OCI-LY7 (cell line): ENCODE results near the gene GATAD2B. TPM values are rescaled to one million over a fixed set of nuclear protein-coding genes. Genes with fewer than 3 reads are reported as not detected.

Source experiments
- BruUV-seq: library from RNA; stranded (reverse); fragments of 400-500 nt; replicated peaks from 2 replicates; lab custom pipeline; 2021; lab: Mats Ljungman, UMichigan
- CTCF ChIA-PET: fragments of 300-600 bp; sonication (Branson Sonifier 250); formaldehyde crosslinking; loops from one replicate; lab custom pipeline; 2022; ENCODE audit warnings: antibody characterized with exemption; ENCODE audit not compliant: unreplicated experiment; lab: Charles Lee
- POLR2A ChIA-PET: fragments of 300-600 bp; sonication (Branson Sonifier 250); formaldehyde crosslinking; loops from one replicate; lab custom pipeline; 2022; ENCODE audit warnings: antibody characterized with exemption; lab: Charles Lee
- DNase-seq: peaks from one replicate; pipeline ENCODE4 v3.0.0-alpha.2; 2015; ENCODE audit warnings: low spot score
- H2AFZ ChIP-seq: fragments of 200-600 bp; sonication (generic), shearing (Covaris generic); 2 replicates; pipeline ENCODE4 v1.6.1; 2014; ENCODE audit warnings: mild to moderate bottlenecking, antibody characterized with exemption, low read length, moderate library complexity
- H3K27ac ChIP-seq: fragments of 200-600 bp; sonication (generic); 2 replicates; pipeline ENCODE4 v1.5.1; 2014; ENCODE audit warnings: mixed run types, low read depth, mild to moderate bottlenecking, moderate library complexity, low read length, inconsistent platforms; ENCODE audit not compliant: poor library complexity, severe bottlenecking
- H3K36me3 ChIP-seq: fragments of 200-600 bp; sonication (generic); 2 replicates; pipeline ENCODE4 v1.6.1; 2014; ENCODE audit warnings: mild to moderate bottlenecking, antibody characterized with exemption, low read length, moderate library complexity, mixed read lengths; ENCODE audit not compliant: insufficient read depth
- H3K4me1 ChIP-seq: fragments of 200-600 bp; sonication (generic); 2 replicates; pipeline ENCODE4 v1.5.1; 2014; ENCODE audit warnings: mild to moderate bottlenecking, low read length; ENCODE audit not compliant: insufficient read depth, poor library complexity, severe bottlenecking
- H3K4me2 ChIP-seq: fragments of 200-600 bp; sonication (generic); 2 replicates; pipeline ENCODE4 v1.6.1; 2014; ENCODE audit warnings: mild to moderate bottlenecking, low read length
- H3K4me3 ChIP-seq: fragments of 200-600 bp; sonication (generic); 2 replicates; pipeline ENCODE4 v1.5.1; 2014; ENCODE audit warnings: mild to moderate bottlenecking, low read depth, low read length; ENCODE audit not compliant: poor library complexity, severe bottlenecking
- H3K79me2 ChIP-seq: fragments of 200-600 bp; sonication (generic); 2 replicates; pipeline ENCODE4 v1.6.1; 2016; ENCODE audit warnings: low read depth, mild to moderate bottlenecking, low read length, moderate library complexity, mixed read lengths; ENCODE audit not compliant: insufficient read depth
- H3K9me2 ChIP-seq: fragments of 200-600 bp; sonication (generic); 2 replicates; pipeline ENCODE4 v1.6.1; 2016; ENCODE audit warnings: mild to moderate bottlenecking, low read length, mixed read lengths; ENCODE audit not compliant: insufficient read depth
- H3K9me3 ChIP-seq: fragments of 200-600 bp; sonication (generic); 2 replicates; pipeline ENCODE4 v1.6.1; 2014; ENCODE audit warnings: mild to moderate bottlenecking, mixed run types, low read length, mixed read lengths
- H4K20me1 ChIP-seq: fragments of 200-600 bp; sonication (generic); 2 replicates; pipeline ENCODE4 v1.6.1; 2014; ENCODE audit warnings: mild to moderate bottlenecking, antibody characterized with exemption, low read length, moderate library complexity, mixed read lengths; ENCODE audit not compliant: insufficient read depth
- EZH2phosphoT487 ChIP-seq: fragments of 200-600 bp; sonication (generic); IDR thresholded peaks from 2 replicates; pipeline ENCODE4 v1.6.1; 2018; ENCODE audit warnings: low read depth, borderline replicate concordance, mild to moderate bottlenecking, mixed run types, antibody characterized with exemption, low read length, moderate library complexity, mixed read lengths
- intact Hi-C: fragments of 100-400 bp; cut with micrococcal nuclease; formaldehyde crosslinking; loops from one replicate; pipeline ENCODE4 v1.10.0; 2022; ENCODE audit not compliant: unreplicated experiment
- total RNA-seq, 2 experiments: library from RNA; depleted of rRNA in 1 of 2; stranded (reverse); fragments of >200 nt in 1 of 2; shearing (Covaris generic) in 1 of 2; gene quantifications; 2 replicates each; pipeline ENCODE4 v1.2.3, GENCODE V29; 2014 to 2022
- TF ChIP-seq, protein P1 (sequence below): fragments of 200-600 bp; sonication (generic); conservative IDR thresholded peaks from 2 replicates; pipeline ENCODE4 v1.5.1; 2014; ENCODE audit warnings: mild to moderate bottlenecking, antibody characterized with exemption, low read length, moderate library complexity, mixed read lengths

GATAD2B gene
- total RNA-seq, 2 experiments from 2014 or later: 11.2 to 65.2 TPM

DNA sequence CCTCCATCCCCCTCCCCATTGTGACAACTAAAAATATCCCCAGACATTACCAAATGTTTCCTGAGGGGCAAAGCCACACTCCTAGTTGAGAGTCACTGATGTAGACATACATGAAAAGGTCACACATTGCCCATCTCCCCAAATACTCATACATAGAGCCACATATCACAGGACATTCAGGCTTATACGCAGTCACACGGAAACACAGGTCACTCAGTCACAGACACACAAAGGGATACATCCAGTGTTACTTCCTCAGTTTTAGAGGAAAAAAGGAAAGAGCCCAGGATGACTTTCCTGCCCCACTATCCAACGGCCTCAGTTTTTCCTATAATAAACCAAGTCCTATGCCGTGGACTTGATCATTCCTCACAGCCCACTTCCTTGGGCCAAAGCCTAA, 38.6 kb upstream of the GATAD2B start:
- TF ChIP-seq EZH2phosphoT487: no peak
- TF ChIP-seq, protein P1, sequence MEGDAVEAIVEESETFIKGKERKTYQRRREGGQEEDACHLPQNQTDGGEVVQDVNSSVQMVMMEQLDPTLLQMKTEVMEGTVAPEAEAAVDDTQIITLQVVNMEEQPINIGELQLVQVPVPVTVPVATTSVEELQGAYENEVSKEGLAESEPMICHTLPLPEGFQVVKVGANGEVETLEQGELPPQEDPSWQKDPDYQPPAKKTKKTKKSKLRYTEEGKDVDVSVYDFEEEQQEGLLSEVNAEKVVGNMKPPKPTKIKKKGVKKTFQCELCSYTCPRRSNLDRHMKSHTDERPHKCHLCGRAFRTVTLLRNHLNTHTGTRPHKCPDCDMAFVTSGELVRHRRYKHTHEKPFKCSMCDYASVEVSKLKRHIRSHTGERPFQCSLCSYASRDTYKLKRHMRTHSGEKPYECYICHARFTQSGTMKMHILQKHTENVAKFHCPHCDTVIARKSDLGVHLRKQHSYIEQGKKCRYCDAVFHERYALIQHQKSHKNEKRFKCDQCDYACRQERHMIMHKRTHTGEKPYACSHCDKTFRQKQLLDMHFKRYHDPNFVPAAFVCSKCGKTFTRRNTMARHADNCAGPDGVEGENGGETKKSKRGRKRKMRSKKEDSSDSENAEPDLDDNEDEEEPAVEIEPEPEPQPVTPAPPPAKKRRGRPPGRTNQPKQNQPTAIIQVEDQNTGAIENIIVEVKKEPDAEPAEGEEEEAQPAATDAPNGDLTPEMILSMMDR: no peak
- peaks cover 49% of the 10 kb centered on the region for H3K4me1 ChIP-seq
- ChIA-PET POLR2A (no interaction called here), CTCF (no interaction called here)
- H4K20me1 ChIP-seq: peaks cover 2% of the 10 kb centered on the region; the same call in 1 of the 2 replicates
- H3K4me2 ChIP-seq: peak overlapping the region; percentile 99
- H3K4me3 ChIP-seq: peak overlapping the region; percentile 85
- H3K9me2 ChIP-seq: no peaks in the 10 kb centered on the region
- H3K36me3 ChIP-seq: peaks cover 20% of the 10 kb centered on the region
- H3K79me2 ChIP-seq: peaks cover 50% of the 10 kb centered on the region
- H2AFZ ChIP-seq: no peak overlapping the region
- no TSS peak for BruUV-seq
- no peak overlapping the region for H3K27ac ChIP-seq
- H3K9me3 ChIP-seq: no peaks in the 10 kb centered on the region
- intact Hi-C loops: no loop called here
- no peak for DNase-seq

DNA sequence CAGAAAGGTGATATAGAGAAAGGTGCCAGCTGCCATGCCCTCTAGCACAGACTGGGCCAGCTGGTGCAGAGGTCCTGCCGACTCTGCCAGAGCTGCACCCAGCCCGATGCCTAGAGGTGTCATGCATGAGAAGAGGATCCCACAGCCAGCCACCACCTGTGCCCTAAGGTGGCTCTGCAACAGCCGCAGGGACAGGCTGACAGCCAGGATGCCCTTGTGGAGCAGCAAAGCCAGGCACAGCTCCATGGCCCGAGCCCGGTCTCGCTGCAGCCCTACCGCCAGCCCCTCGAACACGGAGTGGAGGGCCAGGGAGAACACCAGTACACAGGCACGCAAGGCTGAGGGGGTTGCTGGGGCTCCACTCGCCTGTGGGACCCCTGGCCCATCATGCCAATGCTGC, 37.4 kb upstream of the GATAD2B start:
- intact Hi-C loops: no loop called here
- Histone ChIP-seq H3K36me3 (peaks cover 14% of the 10 kb centered on the region; the same call in 1 of the 2 replicates), H3K27ac (no peak overlapping the region), H3K9me2 (no peaks in the 10 kb centered on the region), H3K4me1 (peaks cover 53% of the 10 kb centered on the region), H3K4me3 (no peak overlapping the region), H2AFZ (no peak overlapping the region), H4K20me1 (peaks cover 9% of the 10 kb centered on the region; the same call in 1 of the 2 replicates), H3K4me2 (no peak overlapping the region), H3K79me2 (peaks cover 51% of the 10 kb centered on the region), H3K9me3 (no peaks in the 10 kb centered on the region)
- no TSS peak for BruUV-seq
- no peak for DNase-seq
- TF ChIP-seq, protein P1: no peak
- TF ChIP-seq EZH2phosphoT487: no peak
- ChIA-PET POLR2A (no interaction called here), CTCF (no interaction called here)

DNA sequence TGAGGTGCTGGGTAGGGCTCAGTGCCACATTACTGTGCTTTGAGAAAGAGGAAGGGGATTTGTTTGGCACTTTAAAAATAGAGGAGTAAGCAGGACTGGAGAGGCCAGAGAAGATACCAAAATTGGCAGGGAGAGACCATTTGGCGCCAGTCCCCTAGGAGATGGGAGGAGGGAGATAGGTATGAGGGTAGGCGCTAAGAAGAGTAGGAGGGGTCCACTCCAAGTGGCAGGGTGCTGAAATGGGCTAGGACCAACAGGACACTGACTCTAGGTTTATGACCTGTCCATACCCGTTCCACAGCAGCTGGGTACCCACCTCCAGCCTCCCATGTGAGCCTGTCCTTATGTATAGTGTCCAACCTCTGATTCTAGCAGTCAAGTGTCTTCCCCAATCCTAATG, 36.7 kb upstream of the GATAD2B start:
- DNase-seq: no peak
- Histone ChIP-seq H3K4me3 (no peak overlapping the region), H3K36me3 (peaks cover 21% of the 10 kb centered on the region), H3K9me2 (no peaks in the 10 kb centered on the region), H3K27ac (no peak overlapping the region), H3K79me2 (peaks cover 52% of the 10 kb centered on the region), H4K20me1 (peaks cover 10% of the 10 kb centered on the region; the same call in 1 of the 2 replicates), H2AFZ (no peak overlapping the region), H3K4me2 (0 out of 2 replicates have a peak overlapping the region, but pooled peaks have one; percentile 60), H3K4me1 (peaks cover 50% of the 10 kb centered on the region), H3K9me3 (no peaks in the 10 kb centered on the region)
- intact Hi-C loops: no loop called here
- POLR2A ChIA-PET: interaction anchor here (0.8 kb wide), 1 partner anchor 10 kb away, joined by 3 read pairs; no protein-coding TSS in a partner anchor
- BruUV-seq: no TSS peak
- CTCF ChIA-PET: no interaction called here
- TF ChIP-seq EZH2phosphoT487: no peak
- TF ChIP-seq, protein P1: no peak
